Islet of Langerhans (tissue), 1 donor: ENCODE results near the gene MED8.
"Not testable (repeated sequence)": the region's sequence is repeated elsewhere in the genome, so short reads cannot be mapped to it uniquely, and the experiment has no call there.

Source experiments
- FAIRE-seq: peaks from one replicate; lab custom pipeline; 2011; peaks lifted over from hg19 to GRCh38; lab: Jason Lieb, UNC

The MED8 gene

GRCh38 chr1:43421976-43422750, 32.6 kb upstream of the MED8 start:
- FAIRE-seq, result no peak

DNA sequence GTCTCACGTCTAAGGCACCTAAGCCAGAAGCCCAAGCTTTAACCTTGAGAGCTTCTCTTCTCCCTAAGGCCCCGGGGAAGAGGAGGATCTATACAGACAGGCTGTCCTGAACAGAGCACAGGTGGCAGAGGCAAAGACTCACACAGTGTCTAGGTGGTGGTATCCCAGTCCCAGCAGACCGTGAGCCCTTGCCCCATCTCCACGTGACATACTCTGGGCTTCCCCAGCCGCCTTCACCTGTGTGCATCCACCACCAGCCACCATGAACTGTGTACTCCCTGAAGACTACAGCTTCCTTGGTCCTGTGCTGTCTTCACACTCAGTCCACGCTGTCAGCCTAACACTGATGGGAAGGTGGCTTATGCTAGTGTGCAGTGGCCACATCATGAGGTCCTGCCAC, 31.8 kb upstream of the MED8 start:
- FAIRE-seq, result no peak

GRCh38 chr1:43420874-43421273, 31.3 kb upstream of the MED8 start:
- FAIRE-seq, result no peak

- no peak for FAIRE-seq
Measured at GRCh38 chr1:43419627-43420425, 30.2 kb upstream of the MED8 start.

- FAIRE-seq, result no peak
Measured at GRCh38 chr1:43418858-43419257, 29.3 kb upstream of the MED8 start.

- no peak for FAIRE-seq
Measured at GRCh38 chr1:43415901-43416300, 26.3 kb upstream of the MED8 start.

DNA sequence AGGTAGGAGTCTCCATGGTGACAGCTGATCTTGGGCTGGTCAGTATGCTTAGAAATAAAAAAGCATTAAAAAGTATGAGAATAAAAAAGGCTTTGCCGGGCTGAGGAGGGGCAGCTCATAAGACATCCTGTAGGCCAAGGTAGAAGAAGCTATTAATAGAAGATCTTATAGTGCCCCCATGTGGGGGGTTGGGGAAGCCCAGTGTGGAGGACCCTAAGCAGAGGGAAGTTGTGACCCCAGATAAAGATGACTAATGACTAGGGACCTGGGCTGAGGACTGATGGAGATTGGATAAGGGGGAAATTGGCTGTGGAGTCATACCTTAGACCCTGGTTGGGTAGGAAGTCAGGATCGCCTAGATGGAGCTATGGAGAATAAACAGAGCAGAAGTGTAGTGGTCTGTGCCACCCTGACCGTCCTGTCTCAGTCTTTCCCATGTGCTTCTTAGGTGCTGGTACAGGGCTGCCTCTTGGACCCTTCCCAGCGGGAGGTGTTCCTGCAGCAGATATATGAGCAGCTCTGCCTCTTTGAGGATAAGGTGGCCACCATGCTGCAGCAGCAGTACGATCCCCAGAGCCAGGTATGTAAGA, 25.1 kb upstream of the MED8 start:
- no peak for FAIRE-seq

GRCh38 chr1:43413426-43413825, 23.8 kb upstream of the MED8 start:
- not testable (repeated sequence) for FAIRE-seq

DNA sequence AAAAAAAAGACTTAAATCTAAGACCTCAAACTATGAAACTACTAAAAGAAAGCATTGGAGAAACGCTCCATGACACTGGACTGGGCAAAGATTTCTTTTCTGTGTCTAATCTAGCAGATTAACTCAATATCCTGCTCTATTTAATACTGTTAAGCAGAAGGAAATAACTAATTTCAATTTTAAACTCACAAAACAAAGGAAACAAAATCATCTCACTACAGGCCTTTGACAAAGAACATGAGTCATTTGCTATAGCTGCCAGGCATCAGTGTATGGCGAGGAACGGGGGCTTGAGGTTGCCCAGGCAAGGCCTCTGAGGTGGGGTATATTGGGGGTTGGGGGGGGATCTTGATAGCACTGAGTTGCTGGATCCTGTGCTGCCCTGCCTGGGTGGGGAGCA, 21.0 kb upstream of the MED8 start:
- FAIRE-seq, result no peak

- no peak for FAIRE-seq
Measured at GRCh38 chr1:43405876-43406234, 16.3 kb upstream of the MED8 start.

DNA sequence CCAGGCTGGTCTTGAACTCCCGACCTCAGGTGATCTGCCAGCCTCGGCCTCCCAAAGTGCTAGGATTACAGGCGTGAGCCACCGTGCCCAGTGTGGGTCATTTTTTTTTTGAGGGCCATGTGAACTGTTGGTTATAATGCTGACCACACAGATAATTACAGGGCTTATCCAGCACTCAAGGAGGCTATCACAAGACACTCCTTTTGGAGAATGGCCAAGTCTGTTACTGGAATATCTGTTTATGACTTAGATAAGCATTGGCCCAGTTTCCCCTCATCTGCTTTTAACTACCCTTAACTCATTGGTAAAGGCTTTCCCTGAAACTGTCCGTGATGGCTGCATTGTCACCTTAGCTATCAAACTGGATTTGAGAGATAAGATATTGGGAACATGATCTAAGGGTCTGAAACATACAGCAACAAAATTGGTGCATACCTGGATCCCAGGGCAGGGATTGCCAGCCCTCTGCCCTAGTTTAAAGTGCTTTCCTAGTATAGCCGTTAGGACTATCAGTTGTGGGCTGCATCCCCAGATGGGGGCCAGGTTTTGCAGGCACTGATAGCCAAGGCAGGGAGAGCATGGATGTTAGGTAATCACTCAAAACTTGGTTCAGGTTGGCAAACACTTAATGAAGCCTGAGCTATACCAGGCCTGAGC, 15.7 kb upstream of the MED8 start:
- FAIRE-seq, result no peak

DNA sequence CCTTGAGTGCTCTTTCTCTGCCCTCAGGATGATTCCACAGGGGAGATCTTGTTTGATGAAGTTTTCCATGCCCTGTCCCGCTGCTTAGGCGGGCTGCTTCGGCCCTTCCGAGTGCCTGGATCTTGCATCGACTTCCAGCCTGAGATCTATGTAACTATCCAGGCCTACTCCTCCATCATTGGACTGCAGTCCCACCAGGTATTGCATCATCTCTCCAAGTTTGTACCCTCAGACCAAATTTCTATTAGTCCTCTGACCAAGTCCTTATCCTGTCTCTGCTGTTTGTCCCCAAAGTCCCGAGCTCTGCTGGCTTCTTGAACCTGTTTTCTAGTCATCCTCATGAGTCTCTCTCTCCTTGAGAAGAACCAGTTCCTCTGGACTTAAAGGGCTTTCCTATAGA, 14.8 kb upstream of the MED8 start:
- FAIRE-seq, result no peak

DNA sequence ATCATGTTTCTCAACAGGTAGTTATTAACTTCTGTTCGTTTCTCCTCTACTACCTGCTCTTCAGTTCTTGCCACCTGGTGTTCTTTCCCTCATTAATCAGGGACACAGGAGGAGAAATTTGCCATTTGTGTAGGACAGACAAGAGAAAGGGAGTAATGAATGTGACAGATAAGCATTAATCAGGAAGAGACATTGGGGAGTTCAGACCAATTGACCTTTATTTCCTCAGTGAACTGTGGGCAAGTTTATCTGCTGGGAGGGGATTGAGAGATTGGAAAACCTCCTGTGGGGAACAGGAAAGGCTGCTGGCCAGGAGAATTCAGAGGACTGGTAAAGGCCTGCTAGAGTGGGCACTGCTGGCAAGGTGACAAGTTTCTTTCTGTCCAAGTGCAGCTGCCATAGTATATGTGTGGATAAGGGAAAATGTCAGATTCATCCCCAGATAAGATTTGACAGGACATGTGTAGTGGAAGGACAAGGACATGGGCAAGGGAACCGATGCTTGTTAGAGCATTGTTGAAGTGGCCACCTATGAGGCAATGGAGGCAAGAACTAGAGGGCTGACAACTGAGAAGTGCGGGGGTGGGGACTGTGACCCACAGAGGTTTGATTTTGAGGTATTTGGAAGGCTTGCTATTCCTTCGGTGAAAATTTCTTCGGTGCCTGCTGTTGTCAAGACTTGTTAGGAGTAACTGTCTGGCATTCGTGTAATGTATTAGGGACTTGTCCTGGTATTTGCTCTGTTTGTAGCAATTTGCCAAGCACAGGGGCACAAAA, 12.7 kb upstream of the MED8 start:
- FAIRE-seq, result no peak

GRCh38 chr1:43400441-43400840, 10.8 kb upstream of the MED8 start:
- FAIRE-seq, result not testable (repeated sequence)

DNA sequence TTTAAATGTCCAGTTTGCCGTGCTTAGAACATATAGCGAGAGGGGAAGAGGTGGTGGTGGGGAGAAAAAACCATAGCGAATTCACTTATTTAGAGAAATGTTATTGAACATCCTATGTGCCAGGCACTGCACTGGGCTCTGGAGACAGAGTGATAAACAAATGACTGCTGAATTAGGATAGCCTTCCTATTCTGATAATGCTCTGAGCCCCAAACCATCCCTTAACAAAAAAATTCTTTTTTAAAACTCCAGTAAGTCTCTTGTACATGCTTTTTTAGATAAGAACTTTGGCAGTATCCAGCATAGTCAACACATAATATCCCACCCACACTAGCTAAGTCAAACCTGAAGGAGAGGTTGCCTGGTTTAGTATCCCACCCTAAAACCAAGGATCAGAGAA, 8.6 kb upstream of the MED8 start:
- no peak for FAIRE-seq

- FAIRE-seq, result no peak
Measured at GRCh38 chr1:43396059-43396458, 6.5 kb upstream of the MED8 start.

- FAIRE-seq, result no peak
Measured at GRCh38 chr1:43395523-43395922, 5.9 kb upstream of the MED8 start.

DNA sequence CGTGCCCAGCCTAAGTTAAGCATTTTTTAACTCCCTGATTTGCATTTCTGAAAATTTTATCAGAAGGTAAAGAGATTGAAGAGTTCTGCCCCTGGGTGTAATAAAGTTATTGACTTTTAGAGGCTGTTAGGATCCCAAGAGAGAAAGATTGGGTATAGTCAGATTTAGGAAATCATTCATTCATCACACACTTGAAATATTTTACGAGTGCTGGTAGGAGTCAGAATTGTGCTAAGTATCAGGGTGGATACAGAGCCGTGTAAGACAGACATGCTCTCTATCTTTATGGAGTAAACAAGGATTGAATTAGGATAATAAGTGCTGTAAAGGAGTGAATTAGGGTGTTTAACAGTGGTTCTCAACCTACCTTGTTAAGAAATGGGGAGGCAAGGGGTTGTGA, 3.1 kb upstream of the MED8 start:
- FAIRE-seq, result no peak

DNA sequence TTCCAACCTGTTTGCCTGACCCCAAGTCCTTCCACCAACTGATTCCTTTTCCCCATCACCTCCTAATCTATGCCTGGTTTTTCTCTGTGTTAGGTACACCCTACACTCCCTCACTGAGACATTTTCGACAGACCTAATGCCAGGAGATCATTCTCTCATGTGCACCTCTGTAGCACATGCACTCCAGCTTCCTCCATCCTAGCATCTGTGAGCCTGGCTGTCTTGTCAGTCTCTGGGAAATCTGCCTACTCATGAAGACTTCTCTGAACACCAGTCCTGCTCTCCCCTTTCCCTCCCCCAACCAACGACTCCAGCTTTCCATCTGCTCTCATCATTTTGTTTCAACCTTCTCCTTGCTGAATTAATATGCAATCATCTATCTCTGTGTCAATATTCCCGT, 987 bp downstream of the MED8 start:
- FAIRE-seq, result no peak

DNA sequence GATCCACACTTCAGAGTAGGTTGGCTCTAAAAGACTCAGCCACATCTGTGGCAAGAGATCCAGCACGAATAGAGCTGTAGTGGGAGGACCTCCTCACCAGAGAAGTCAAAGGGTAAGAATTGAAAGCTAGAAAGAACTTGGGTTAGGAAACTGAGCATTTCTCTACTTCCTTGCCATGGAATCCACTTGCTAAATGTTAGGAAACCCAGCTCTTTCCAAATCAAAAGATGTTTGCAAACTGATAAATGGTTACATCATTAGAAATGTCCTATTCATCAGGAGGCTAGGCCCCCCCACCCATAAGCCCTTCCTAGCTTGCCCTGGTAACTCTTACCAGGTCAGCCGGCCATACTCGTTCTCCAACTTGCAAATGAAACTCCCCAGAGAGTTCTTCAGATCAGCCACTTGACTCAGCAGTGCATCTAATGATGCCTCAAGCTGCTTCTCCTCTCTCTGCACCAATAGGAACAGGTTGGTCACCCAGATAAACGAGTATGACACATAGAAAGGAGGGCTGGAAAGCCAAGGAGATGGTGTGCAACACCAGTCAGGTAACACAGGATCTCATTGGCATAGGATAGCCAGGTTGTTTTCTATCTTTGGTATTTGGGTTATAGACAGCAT, 1.5 kb downstream of the MED8 start:
- no peak for FAIRE-seq

- FAIRE-seq, result no peak
Measured at GRCh38 chr1:43386676-43387075, 2.9 kb downstream of the MED8 start.

GRCh38 chr1:43383449-43383848, 6.2 kb downstream of the MED8 start:
- FAIRE-seq, result no peak
